ENCODE measurements around the gene GPR183.

The GPR183 gene

DNA sequence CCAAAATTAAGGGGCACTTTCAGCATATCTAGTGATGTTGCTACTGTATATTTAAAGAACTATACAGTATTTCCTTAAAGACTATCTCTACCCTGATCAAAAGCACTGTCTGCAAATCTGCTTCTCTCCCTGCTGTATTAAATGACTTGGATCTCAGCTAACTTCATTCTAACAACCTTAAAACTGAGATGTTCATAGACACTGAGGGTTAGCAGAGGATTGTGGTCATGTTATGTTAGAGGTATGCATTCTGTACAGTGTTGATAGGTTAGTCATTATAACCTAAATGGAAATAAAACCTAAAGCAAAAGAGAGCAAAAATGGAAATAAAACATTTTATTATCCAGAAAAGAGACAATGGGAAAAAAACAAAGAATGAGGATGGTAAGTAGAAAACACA, 9.9 kb downstream of the GPR183 start:
- Histone ChIP-seq H3K4me1 (peaks cover 0 to 4% (median 0%) of the 10 kb centered on the region in 4 donors), H3K27ac (no peak overlapping the region), H3K4me3 (no peak overlapping the region), H3K36me3 (peaks cover 0 to 8% (median 5%) of the 10 kb centered on the region in 3 donors), H3K27me3 (no peaks in the 10 kb centered on the region), H3K9me3 (no peaks in the 10 kb centered on the region)
- TF ChIP-seq, protein P1, sequence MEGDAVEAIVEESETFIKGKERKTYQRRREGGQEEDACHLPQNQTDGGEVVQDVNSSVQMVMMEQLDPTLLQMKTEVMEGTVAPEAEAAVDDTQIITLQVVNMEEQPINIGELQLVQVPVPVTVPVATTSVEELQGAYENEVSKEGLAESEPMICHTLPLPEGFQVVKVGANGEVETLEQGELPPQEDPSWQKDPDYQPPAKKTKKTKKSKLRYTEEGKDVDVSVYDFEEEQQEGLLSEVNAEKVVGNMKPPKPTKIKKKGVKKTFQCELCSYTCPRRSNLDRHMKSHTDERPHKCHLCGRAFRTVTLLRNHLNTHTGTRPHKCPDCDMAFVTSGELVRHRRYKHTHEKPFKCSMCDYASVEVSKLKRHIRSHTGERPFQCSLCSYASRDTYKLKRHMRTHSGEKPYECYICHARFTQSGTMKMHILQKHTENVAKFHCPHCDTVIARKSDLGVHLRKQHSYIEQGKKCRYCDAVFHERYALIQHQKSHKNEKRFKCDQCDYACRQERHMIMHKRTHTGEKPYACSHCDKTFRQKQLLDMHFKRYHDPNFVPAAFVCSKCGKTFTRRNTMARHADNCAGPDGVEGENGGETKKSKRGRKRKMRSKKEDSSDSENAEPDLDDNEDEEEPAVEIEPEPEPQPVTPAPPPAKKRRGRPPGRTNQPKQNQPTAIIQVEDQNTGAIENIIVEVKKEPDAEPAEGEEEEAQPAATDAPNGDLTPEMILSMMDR (IDR thresholded peaks at IDR 0.05), result no peak
- no peak for DNase-seq
- intact Hi-C loops (cut with DNase I; ENCODE audit: low total_unique reads), result no loop called here

DNA sequence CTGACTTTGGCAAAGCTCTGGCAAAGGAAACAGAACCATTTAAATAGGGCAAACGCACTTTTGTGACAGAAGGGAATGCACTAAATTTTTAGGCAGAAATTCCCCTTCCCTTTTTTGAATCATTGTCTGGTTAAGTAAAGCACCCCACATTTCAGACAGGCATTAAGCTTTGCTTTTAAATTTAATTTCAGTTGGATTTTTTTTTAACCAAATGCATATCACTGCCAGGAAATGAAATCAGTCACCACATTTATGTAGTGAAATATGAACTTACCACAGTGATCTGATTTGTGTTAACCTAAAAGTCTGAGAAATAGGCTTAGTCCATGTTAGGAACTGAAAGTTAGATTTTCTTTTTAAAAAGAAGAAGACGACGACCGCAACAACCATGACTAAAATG, 10.8 kb downstream of the GPR183 start:
- DNase-seq, result no peak
- TF ChIP-seq, protein P1 (IDR thresholded peaks at IDR 0.05), result no peak
- Histone ChIP-seq H3K36me3 (peaks cover 0 to 8% (median 5%) of the 10 kb centered on the region in 3 donors), H3K27me3 (no peaks in the 10 kb centered on the region), H3K4me1 (peaks cover 0 to 4% (median 0%) of the 10 kb centered on the region in 4 donors), H3K9me3 (no peaks in the 10 kb centered on the region), H3K4me3 (no peak overlapping the region), H3K27ac (no peak overlapping the region)
- intact Hi-C loops (cut with DNase I; ENCODE audit: low total_unique reads), result no loop called here

DNA sequence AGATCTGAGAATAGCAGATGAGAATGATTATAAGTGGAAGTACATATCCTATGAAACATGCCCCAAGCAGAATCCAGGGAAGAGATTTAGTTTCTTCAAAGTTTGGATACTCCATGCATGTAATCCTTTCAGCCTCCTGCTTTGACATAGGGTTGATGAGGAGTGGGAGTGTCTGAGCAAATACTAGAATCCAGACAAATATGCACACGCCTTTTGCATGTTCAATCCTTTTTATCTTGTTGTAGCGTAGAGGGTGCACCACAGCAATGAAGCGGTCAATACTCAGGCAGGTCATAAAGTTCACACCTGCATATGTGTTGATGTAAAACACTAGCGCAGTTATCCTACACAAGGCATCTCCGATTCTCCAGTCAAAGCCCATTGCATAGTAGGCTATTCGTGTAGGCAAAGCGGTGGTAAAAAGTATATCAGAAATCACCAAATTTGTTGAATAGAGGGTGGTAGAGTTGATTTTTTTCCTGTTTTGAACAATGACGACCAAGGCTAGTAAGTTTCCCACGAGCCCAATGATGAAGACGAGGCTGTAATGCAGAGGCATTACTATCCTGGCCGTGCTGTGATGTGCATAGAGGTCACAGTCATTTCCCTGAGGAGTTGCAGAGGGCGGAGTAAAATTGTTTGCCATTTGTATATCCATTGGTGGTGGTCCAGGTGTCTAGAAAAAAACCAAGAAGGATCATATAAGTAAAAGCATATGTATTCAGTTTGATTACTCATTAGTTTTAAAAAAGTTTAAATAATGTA, 11.5 kb downstream of the GPR183 start:
- H3K27me3 ChIP-seq, result no peaks in the 10 kb centered on the region
- no peaks in the 10 kb centered on the region for H3K9me3 ChIP-seq
- DNase-seq, result no peak
- no peak overlapping the region for H3K27ac ChIP-seq
- intact Hi-C loops (cut with DNase I; ENCODE audit: low total_unique reads), result no loop called here
- H3K4me1 ChIP-seq, result peaks cover 0 to 4% (median 0%) of the 10 kb centered on the region in 4 donors
- H3K4me3 ChIP-seq, result no peak overlapping the region
- peaks cover 0 to 8% (median 5%) of the 10 kb centered on the region in 3 donors for H3K36me3 ChIP-seq
- TF ChIP-seq, protein P1 (IDR thresholded peaks at IDR 0.05), result no peak

DNA sequence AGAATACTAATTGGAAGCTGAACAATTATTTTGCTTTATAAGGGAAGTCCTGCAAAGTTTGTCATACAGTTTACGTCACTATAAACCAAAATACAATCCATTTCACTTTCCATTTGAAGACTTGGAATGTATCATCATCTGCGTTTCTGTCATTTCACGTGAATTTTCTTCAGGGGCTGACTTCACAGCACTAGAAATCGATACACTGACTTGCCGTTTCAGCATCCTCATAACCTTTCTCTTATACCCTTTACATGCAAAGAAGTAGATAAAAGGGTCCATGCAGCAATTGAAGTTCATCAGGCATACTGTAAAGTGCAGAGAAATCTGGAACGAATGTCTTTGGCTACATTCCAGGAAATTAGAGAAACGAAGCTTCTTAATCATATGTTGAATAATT, 12.2 kb downstream of the GPR183 start:
- peaks cover 0 to 8% (median 5%) of the 10 kb centered on the region in 3 donors for H3K36me3 ChIP-seq
- DNase-seq, result no peak
- peaks cover 0 to 4% (median 0%) of the 10 kb centered on the region in 4 donors for H3K4me1 ChIP-seq
- intact Hi-C loops (cut with DNase I; ENCODE audit: low total_unique reads), result no loop called here
- no peaks in the 10 kb centered on the region for H3K9me3 ChIP-seq
- H3K27me3 ChIP-seq, result no peaks in the 10 kb centered on the region
- no peak overlapping the region for H3K27ac ChIP-seq
- no peak overlapping the region for H3K4me3 ChIP-seq
- TF ChIP-seq, protein P1 (IDR thresholded peaks at IDR 0.05), result no peak

DNA sequence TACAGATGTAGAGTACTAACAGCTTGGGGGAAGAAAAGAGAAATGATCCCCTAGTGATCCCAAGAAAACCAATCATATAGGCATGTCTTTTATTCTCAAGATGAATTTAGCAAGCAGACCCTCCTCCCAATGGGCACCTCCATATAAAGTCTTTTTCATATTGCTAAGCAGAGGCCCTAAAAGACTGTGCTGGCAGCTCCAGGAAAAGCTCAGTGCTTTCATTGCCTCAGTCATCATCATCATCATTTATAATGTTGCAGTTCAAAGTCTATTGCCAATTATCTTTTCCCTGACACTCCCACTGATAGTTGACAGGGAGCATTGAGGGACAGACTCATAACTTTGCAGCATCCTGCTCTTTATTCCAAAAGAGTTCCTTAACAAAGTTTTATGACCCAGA, 13.0 kb downstream of the GPR183 start:
- no peaks in the 10 kb centered on the region for H3K27me3 ChIP-seq
- TF ChIP-seq, protein P1 (IDR thresholded peaks at IDR 0.05), result no peak
- no peaks in the 10 kb centered on the region for H3K9me3 ChIP-seq
- H3K4me3 ChIP-seq, result no peak overlapping the region
- peaks cover 0 to 4% (median 0%) of the 10 kb centered on the region in 4 donors for H3K4me1 ChIP-seq
- H3K36me3 ChIP-seq, result peaks cover 0 to 8% (median 5%) of the 10 kb centered on the region in 3 donors
- H3K27ac ChIP-seq, result no peak overlapping the region
- DNase-seq, result no peak
- intact Hi-C loops (cut with DNase I; ENCODE audit: low total_unique reads), result no loop called here
